ENCODE results near the gene POFUT2.

The POFUT2 gene, protein sequence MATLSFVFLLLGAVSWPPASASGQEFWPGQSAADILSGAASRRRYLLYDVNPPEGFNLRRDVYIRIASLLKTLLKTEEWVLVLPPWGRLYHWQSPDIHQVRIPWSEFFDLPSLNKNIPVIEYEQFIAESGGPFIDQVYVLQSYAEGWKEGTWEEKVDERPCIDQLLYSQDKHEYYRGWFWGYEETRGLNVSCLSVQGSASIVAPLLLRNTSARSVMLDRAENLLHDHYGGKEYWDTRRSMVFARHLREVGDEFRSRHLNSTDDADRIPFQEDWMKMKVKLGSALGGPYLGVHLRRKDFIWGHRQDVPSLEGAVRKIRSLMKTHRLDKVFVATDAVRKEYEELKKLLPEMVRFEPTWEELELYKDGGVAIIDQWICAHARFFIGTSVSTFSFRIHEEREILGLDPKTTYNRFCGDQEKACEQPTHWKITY

DNA sequence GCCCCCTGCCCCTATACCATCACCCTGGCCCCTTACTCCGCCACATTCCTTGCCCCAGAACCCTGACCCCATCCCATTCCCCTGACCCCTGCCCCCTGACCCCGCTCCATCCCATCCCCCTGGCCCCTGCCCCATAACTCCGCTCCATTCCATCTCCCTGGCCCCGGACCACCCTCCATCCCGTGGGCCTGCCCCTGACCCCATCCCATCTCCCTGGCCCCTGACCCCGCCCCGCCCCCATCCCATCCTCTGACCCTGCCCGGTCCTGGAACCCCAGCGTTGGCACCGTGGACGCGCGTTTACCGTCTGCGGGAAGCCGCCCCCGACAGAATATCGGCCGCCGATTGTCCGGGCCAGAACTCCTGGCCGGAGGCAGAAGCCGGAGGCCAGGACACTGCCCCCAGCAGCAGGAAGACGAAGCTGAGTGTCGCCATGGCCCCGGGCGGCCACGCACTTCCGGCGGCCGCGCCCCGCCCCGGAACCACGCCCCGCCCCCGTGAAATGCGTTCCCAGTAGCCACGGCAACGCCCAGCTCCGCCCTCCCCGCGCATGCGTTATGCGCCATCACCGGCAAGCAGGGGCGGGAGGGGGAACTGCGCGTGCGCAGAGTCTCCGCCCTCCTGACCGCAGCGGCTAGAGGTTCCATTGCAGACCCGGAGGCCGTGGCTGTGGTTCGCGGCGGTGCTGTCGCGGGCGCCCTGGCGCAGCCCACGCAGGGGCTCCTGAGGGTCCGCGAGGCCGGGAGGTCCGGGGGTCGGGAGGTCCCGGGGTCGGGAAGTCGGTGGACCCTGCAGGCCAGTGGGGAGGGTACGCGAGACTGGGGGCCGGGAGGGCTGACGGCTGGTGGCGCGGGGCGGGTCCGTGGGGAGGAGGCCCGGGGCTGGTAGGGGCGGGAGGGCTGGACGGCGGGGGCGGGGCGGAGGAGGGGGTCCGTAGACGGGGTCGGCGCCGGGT is at the start of gene POFUT2:
POFUT2 (minus strand) TSS at position 458 of the 954 bp plus-strand sequence; CDS start at position 434, 24 bp downstream.
- H3K4me1 Mint-ChIP-seq: peaks cover 14% of the 10 kb centered on the region
- H3K9me3 Mint-ChIP-seq: no peaks in the 10 kb centered on the region
- peak within 1 kb of the TSS; percentile 87 for H3K27ac Mint-ChIP-seq
- H3K4me3 Mint-ChIP-seq: peak within 1 kb of the TSS; percentile 74
- peaks cover 2% of the 10 kb centered on the region for H3K27me3 Mint-ChIP-seq
- peaks cover 11% of the 10 kb centered on the region for H3K36me3 Mint-ChIP-seq (ENCODE audit: low read depth)
- peak; percentile 100 for DNase-seq
- peak; percentile 82 for ATAC-seq

DNA sequence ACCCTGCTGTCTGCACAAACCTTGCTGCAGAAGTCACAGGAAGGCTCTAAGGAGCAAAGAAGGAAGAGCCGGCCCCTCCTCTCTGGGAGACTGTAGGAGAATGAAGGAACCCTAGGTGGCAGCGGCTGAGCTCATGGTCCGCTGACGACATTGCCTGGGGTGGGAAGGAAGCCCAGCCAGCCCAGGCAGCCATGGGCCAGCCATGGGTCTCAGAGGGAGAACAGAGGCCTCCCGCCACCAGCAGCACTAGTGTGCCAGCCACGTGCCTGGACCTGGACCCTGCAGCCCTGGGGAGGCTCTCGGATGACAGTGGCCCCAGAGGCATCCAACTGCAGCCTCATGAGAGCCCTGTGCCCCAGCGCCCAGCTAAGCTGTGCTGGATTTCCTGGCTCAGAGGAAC is 49.2 kb upstream of the POFUT2 start:
- Mint-ChIP-seq H3K27me3 (peaks cover 5% of the 10 kb centered on the region), H3K36me3 (ENCODE audit: low read depth) (no peaks in the 10 kb centered on the region), H3K27ac (no peak overlapping the region), H3K4me3 (no peak overlapping the region), H3K9me3 (peaks cover 4% of the 10 kb centered on the region), H3K4me1 (no peaks in the 10 kb centered on the region)
- DNase-seq (no peak), ATAC-seq (no peak)

DNA sequence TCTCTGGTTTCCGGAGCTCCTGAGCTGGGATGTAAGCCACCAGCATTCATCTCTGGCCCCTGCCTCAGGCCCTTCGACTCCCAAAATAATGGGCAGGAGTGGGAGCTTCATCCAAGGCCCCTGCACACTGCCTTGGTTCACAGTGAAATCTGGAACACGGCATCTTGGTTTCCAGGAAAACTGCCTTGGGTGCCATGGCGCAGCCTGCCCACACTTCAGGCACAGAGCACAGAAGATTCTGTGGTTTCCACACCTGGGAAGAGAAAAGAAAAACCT is 48.8 kb upstream of the POFUT2 start:
- peaks cover 5% of the 10 kb centered on the region for H3K27me3 Mint-ChIP-seq
- H3K36me3 Mint-ChIP-seq (ENCODE audit: low read depth): no peaks in the 10 kb centered on the region
- no peak overlapping the region for H3K27ac Mint-ChIP-seq
- ATAC-seq (no peak), DNase-seq (no peak)
- H3K4me3 Mint-ChIP-seq: no peak overlapping the region
- H3K4me1 Mint-ChIP-seq: no peaks in the 10 kb centered on the region
- H3K9me3 Mint-ChIP-seq: peaks cover 4% of the 10 kb centered on the region

DNA sequence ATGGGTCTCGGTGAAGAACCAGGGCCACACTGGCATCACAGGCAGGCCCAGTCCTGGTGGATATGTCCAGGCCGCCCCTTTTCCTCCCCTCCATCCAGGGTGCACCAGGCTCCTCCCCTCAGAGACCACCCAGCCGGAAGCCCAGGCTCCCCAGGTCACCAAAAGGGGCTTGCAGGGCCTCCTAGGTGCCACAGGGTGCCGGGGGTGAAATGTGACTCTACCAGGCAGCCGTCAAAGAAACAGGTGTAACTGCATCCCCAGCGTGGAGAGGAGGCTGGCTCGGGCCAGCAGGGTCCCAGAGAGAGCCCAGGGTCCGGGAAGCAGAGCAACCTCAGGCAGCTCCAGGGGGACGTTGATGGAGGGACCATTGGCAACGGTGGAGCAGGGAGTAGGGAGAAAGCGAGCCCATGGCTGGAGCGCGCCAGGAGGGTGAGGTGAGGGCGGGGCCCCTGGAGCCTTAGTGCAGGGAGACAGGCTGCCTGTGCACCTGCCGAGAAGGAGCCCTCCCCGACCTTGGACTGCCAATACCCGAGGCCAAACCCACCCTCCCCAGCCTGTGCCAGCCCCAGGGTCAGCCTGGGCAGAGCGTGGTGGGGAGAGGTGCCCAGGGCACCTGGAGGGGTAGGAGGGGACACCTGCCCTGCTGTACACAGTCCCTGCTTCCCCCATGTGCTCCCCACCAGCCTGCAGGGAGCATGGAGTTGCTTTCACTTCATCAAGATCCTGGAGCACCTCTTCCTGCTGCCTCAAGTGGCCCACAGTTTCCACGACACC is 48.3 kb upstream of the POFUT2 start:
- Mint-ChIP-seq H3K36me3 (ENCODE audit: low read depth) (no peaks in the 10 kb centered on the region), H3K4me3 (no peak overlapping the region), H3K9me3 (peaks cover 4% of the 10 kb centered on the region), H3K27ac (no peak overlapping the region), H3K27me3 (peaks cover 5% of the 10 kb centered on the region), H3K4me1 (no peaks in the 10 kb centered on the region)
- no peak for ATAC-seq
- no peak for DNase-seq

DNA sequence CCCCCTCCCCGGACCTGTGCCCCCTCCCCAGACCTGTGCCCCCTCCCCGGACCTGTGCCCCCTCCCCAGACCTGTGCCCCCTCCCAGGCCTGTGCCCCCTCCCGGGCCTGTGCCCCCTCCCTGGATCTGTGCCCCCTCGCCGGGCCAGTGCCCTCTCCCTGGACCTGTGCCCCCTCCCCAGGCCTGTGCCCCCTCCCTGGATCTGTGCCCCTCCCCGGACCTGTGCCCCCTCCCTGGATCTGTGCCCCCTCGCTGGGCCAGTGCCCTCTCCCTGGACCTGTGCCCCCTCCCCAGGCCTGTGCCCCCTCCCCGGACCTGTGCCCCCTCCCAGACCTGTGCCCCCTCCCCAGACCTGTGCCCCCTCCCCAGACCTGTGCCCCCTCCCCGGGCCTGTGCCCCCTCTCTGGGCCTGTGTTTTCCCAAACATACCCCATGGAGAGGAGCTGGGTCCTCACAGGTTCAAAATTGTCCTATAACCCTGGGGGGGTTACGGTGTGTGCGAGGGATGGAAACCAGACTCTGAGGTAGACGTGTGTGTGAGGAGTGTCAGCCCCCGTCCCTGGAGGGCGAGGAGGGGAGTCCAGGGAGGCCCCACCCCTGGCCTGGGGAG is 47.6 kb upstream of the POFUT2 start:
- Mint-ChIP-seq H3K4me3 (no peak overlapping the region), H3K27me3 (peaks cover 2% of the 10 kb centered on the region), H3K36me3 (ENCODE audit: low read depth) (no peaks in the 10 kb centered on the region), H3K27ac (no peak overlapping the region), H3K4me1 (no peaks in the 10 kb centered on the region), H3K9me3 (no peaks in the 10 kb centered on the region)
- no peak for ATAC-seq
- no peak for DNase-seq

DNA sequence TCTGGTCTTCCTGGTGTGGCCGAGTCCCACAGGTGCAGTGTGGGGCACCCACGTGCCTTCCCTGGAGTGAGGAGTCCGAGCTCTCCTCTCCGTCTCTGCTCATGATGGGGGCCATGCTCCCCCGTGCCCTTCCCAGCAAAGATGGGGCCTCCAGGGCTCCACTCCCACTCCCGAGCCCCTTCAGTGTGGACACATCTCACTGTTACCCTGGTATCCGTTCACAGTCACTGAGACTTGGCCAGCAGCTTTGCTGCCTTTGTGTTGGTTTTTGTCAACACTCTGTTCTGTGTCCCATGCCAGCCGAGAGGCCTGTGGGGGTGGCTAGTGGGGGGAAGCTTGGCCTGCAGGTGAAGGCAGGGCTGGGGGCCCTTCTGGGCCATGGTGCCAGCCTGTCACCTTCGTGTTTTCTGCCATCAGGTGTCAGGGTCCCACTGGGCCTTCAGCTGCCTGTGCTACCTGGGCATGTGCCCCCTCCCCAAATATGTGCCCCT is 46.9 kb upstream of the POFUT2 start:
- no peak for ATAC-seq
- Mint-ChIP-seq H3K9me3 (no peaks in the 10 kb centered on the region), H3K27ac (no peak overlapping the region)

DNA sequence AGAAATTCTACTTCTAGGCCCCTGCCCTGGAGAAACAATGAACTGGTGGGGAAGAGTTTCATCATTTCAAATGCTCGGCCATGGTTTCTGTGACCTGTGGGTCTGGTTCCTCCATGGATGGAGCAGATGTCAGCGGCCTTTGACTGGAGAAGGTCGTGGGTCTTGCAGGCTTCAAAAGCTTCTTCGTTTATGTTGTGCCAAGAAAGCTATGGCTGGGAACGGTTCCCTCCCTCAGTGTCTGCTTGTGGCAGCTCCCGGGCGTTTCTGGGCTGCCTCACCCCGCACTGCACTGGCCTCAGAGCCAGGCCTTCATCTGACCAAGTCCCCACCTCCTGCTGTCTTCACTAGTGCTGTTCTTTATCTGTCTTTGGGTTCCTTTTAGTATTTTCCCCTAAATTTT is 46.4 kb upstream of the POFUT2 start:
- no peak overlapping the region for H3K27ac Mint-ChIP-seq
- H3K4me3 Mint-ChIP-seq: no peak overlapping the region
- H3K9me3 Mint-ChIP-seq: no peaks in the 10 kb centered on the region
- H3K27me3 Mint-ChIP-seq: peaks cover 2% of the 10 kb centered on the region
- no peak for ATAC-seq
- no peaks in the 10 kb centered on the region for H3K36me3 Mint-ChIP-seq (ENCODE audit: low read depth)
- no peak for DNase-seq
- no peaks in the 10 kb centered on the region for H3K4me1 Mint-ChIP-seq

More for the DNA sequence above, 46.9 kb upstream of the POFUT2 start:
- no peak overlapping the region for H3K4me3 Mint-ChIP-seq
- H3K4me1 Mint-ChIP-seq: no peaks in the 10 kb centered on the region
- no peak for DNase-seq
- H3K27me3 Mint-ChIP-seq: peaks cover 2% of the 10 kb centered on the region
- no peaks in the 10 kb centered on the region for H3K36me3 Mint-ChIP-seq (ENCODE audit: low read depth)

DNA sequence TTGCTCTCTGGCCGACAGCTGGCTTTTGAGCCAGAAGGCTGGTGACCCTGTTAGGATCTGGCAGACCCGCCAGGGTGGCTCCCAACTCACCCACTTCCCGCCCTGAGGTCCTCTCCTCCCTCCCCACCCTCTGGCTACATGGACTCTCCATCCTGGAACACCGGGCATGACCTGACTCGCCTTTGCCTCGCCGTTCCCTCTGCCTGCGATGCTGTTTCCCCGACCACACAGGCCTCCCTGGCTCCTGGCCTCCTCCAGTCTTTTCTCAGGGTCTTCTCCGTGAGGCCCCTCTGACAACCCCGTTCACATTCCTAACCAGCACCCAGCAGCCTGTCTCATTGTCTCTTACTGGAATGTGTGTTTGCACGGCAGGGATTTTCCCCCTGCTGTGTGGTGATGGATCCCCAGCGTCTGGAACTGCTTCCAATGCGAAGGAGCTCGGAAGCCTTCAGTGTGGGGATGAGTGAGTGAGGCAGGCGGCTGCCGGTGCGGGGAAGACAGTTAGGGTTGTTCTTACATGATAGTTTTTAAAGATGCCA is 46.0 kb upstream of the POFUT2 start:
- H3K27me3 Mint-ChIP-seq: peaks cover 2% of the 10 kb centered on the region

DNA sequence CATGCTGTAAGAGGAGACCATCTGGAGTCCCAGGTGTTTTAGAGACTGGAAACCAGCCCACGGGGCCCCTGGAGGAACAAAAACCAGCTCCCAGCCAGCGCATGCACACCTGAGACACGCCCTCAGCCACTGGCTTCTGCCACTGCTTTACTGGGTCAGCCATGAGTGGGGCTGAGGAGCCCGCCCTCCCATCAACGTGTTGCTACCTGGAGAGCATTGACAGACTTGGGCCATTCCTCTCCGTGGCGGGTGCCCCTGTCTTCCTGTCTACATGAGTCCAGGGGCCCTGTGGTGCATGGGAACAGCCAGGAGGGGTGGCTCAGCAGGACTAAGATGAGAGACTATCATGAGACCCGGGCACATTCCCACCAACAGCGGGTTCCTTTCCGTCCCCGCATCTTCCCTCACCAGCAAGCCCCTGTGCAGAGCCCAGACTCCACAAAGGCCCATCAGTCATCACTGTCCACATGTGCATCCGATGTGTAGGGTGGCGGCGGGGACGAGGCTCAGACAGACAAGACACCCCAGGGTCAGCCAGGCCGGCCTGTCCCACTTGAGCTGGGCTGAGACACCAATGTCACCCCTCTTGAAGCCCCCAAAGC is 45.4 kb upstream of the POFUT2 start:
- Mint-ChIP-seq H3K27ac (no peak overlapping the region), H3K36me3 (ENCODE audit: low read depth) (no peaks in the 10 kb centered on the region), H3K9me3 (no peaks in the 10 kb centered on the region), H3K4me3 (no peak overlapping the region), H3K27me3 (peaks cover 2% of the 10 kb centered on the region), H3K4me1 (no peaks in the 10 kb centered on the region)
- DNase-seq: no peak
- no peak for ATAC-seq

More for the DNA sequence above, 46.0 kb upstream of the POFUT2 start:
- no peak overlapping the region for H3K4me3 Mint-ChIP-seq
- ATAC-seq (no peak), DNase-seq (no peak)
- no peaks in the 10 kb centered on the region for H3K36me3 Mint-ChIP-seq (ENCODE audit: low read depth)
- H3K27ac Mint-ChIP-seq: no peak overlapping the region
- H3K9me3 Mint-ChIP-seq: no peaks in the 10 kb centered on the region
- no peaks in the 10 kb centered on the region for H3K4me1 Mint-ChIP-seq

DNA sequence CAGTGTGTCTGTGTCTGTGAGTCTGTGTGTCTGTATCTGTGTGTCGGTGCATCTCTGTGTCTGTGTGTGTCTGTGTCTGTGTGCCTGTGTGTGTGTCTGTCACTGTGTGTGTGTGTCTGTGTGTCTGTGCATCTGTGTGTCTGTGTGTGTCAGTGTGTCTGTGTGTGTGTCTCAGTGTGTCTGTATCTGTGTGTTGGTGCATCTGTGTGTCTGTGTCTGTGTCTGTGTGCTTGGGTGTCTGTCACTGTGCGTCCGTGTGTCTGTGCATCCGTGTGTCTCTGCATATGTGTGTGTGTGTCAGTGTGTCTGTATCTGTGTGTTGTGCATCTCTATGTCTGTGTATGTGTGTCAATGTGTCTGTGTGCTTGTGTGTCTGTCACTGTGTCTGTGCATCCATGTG is 44.7 kb upstream of the POFUT2 start:
- ATAC-seq: no peak

DNA sequence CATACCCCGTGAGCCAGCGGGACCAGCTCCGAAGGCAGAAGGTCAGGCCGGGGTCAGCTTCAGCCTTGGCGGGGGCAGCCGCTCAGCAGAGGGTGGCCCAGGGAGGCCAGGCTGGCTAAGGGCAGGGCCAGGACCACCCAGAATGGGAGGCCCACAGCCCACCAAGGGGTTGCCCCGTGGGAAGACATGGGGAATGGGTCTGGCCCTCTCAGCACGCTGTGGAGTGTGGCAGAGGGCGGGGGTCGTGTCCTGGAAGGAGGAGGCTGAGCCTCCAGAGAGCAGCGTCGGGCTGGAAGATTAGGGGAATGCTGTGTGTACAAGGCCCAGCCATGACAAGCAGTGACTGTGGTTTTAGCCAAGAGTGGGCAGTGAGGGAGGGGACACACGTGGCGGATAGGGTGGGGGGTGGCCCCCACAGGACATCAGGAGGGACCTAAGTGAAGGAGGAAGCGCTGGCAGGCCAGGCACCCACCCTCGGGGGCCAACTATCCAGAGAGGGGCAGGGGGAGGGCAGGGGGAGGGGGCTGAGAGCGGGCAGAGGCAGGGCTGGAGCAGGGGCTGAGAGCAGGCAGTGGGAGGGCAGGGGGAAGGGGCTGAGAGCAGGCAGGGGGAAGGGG is 43.9 kb upstream of the POFUT2 start:
- ATAC-seq (no peak), DNase-seq (no peak)
- H3K27ac Mint-ChIP-seq: no peak overlapping the region

More for the DNA sequence above, 44.7 kb upstream of the POFUT2 start:
- Mint-ChIP-seq H3K4me1 (no peaks in the 10 kb centered on the region), H3K9me3 (no peaks in the 10 kb centered on the region), H3K4me3 (no peak overlapping the region), H3K36me3 (ENCODE audit: low read depth) (no peaks in the 10 kb centered on the region), H3K27me3 (peaks cover 1% of the 10 kb centered on the region), H3K27ac (no peak overlapping the region)
- DNase-seq: no peak

DNA sequence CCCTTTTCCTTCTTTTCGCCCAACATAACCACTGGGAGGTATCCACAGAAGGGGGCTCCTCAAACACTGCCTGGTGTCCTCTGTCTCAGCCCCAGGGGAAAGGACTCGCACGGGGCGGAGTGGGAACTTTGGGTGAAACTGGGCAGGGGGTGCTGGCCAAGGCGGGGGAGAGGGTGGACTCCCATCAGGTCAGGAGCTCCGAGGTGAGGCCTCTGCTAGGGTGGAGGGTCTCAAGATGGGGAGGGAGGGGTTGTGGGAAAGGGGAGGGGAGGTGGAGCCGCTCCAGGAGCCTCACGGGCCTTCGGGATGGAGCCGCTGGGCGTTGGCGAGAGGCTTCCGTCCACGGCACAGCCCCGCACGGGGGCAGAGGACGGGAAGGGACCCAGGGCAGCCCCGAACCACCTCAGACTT is 43.2 kb upstream of the POFUT2 start:
- no peak for DNase-seq
- Mint-ChIP-seq H3K36me3 (ENCODE audit: low read depth) (no peaks in the 10 kb centered on the region), H3K9me3 (no peaks in the 10 kb centered on the region), H3K4me3 (no peak overlapping the region), H3K27ac (no peak overlapping the region), H3K27me3 (no peaks in the 10 kb centered on the region), H3K4me1 (peaks cover 2% of the 10 kb centered on the region)
- ATAC-seq: no peak

More for the DNA sequence above, 43.9 kb upstream of the POFUT2 start:
- Mint-ChIP-seq H3K9me3 (no peaks in the 10 kb centered on the region), H3K27me3 (no peaks in the 10 kb centered on the region), H3K36me3 (ENCODE audit: low read depth) (no peaks in the 10 kb centered on the region), H3K4me1 (peaks cover 2% of the 10 kb centered on the region), H3K4me3 (no peak overlapping the region)

DNA sequence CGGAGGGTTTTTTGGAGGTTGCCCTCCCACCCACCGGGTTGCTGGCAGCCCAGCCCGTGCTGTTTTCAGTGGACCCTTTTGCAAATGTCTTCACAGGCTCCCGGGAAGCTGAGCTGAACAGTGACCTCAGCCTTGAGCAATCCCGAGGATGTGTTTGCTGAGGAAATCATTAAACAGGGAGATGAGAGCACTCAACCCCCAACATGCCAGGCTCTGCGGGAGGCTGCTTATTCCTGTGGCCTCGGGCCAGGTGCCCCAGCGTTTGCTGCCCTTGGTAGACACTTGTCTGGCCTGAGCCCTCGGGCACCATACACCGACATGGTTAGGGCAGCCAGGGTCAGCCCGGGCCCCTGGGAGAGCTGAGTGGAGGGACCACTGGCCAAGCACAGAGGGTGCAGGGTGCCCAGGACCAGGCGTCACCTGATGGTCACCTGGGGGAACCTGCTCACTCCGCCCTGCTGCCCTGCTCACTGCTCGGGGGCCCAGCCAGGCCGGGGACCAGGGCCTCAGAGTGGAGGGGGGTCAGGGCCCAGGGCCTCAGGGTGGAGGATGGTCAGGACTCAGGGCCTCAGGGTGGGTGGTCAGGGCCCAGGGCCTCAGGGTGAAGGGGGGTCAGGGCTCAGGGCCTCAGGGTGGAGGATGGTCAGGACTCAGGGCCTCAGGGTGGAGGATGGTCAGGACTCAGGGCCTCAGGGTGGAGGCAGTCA is 42.5 kb upstream of the POFUT2 start:
- H3K27ac Mint-ChIP-seq: no peak overlapping the region
- ATAC-seq (no peak), DNase-seq (no peak)
- no peak overlapping the region for H3K4me3 Mint-ChIP-seq
- peaks cover 3% of the 10 kb centered on the region for H3K4me1 Mint-ChIP-seq
- peaks cover 1% of the 10 kb centered on the region for H3K27me3 Mint-ChIP-seq
- no peaks in the 10 kb centered on the region for H3K36me3 Mint-ChIP-seq (ENCODE audit: low read depth)
- H3K9me3 Mint-ChIP-seq: no peaks in the 10 kb centered on the region
